ENCODE measurements around the gene SRCIN1. TPM values are rescaled to one million over a fixed set of nuclear protein-coding genes. Genes with fewer than 3 reads are reported as not detected.

Gene SRCIN1
- total and polyA plus RNA-seq, 7 donors, result 0.04 to 0.39 (median 0.16) TPM; not detected in 1

- TF ChIP-seq CTCF (IDR thresholded peaks at IDR 0.05), result no peak
- Histone ChIP-seq H3K36me3 (ENCODE audit: insufficient read depth in 1 of 2, low read depth in 1 of 2) (no peaks in the 10 kb centered on the region), H3K9me3 (no peaks in the 10 kb centered on the region), H3K4me1 (no peaks in the 10 kb centered on the region), H3K27ac (no peak overlapping the region), H3K27me3 (ENCODE audit: insufficient read depth in 3 of 3, low read length in 2 of 3) (peaks cover 0 to 81% (median 13%) of the 10 kb centered on the region in 3 donors), H3K4me3 (no peak overlapping the region)
- no peak for ATAC-seq
- intact Hi-C loops (cut with DNase I), result no loop called here
- 89 to 92% (median 90%) methylated on average over 1 of the region's 1 CpG for WGBS, 3 donors
- DNase-seq, result no peak
These were observed 8.4 kb downstream of the SRCIN1 start for GRCh38 chr17:38597375-38597774.

- no peak for TF ChIP-seq CTCF (IDR thresholded peaks at IDR 0.05)
- WGBS, 3 donors, result 31 to 38% (median 34%) methylated on average over 2 of the region's 2 CpGs
- intact Hi-C loops (cut with DNase I), result no loop called here
- DNase-seq (no peak), ATAC-seq (no peak)
- H3K4me1 ChIP-seq, result no peaks in the 10 kb centered on the region
- H3K27me3 ChIP-seq (ENCODE audit: insufficient read depth in 3 of 3, low read length in 2 of 3), result peaks cover 0 to 79% (median 10%) of the 10 kb centered on the region in 3 donors
- H3K36me3 ChIP-seq (ENCODE audit: insufficient read depth in 1 of 2, low read depth in 1 of 2), result no peaks in the 10 kb centered on the region
- no peak overlapping the region for H3K27ac ChIP-seq
- H3K9me3 ChIP-seq, result no peaks in the 10 kb centered on the region
- no peak overlapping the region for H3K4me3 ChIP-seq
These were observed 9.1 kb downstream of the SRCIN1 start for GRCh38 chr17:38596651-38597050.

DNA sequence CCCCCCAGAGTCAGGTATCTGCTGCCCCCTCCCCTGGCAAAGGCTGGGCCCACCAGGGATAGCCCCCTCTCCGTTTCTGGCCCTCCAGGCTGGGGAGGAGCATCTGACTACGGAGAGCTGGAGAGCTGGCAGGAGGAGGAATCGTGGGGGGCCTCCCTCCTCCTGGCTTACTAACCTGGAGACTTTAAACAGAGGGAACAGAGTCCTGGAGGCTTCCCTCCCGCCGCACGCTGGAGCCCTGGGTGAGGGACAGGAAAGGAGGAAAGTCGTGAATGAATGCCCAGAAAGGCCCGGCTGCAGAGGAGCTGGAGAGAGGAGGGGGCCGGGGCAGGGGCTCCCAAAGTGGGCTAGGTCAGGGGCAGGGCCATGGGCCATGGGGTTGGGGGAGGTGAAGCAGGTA, 9.9 kb downstream of the SRCIN1 start:
- H3K36me3 ChIP-seq (ENCODE audit: insufficient read depth in 1 of 2, low read depth in 1 of 2), result no peaks in the 10 kb centered on the region
- H3K27me3 ChIP-seq (ENCODE audit: insufficient read depth in 3 of 3, low read length in 2 of 3), result peaks cover 0 to 75% (median 10%) of the 10 kb centered on the region in 3 donors
- H3K4me3 ChIP-seq, result no peak overlapping the region
- ATAC-seq (no peak), DNase-seq (no peak)
- no peaks in the 10 kb centered on the region for H3K9me3 ChIP-seq
- no peaks in the 10 kb centered on the region for H3K4me1 ChIP-seq
- H3K27ac ChIP-seq, result no peak overlapping the region
- no peak for TF ChIP-seq CTCF (IDR thresholded peaks at IDR 0.05)
- 41 to 50% (median 42%) methylated on average over 9 of the region's 9 CpGs for WGBS, 3 donors
- intact Hi-C loops (cut with DNase I), result no loop called here

DNA sequence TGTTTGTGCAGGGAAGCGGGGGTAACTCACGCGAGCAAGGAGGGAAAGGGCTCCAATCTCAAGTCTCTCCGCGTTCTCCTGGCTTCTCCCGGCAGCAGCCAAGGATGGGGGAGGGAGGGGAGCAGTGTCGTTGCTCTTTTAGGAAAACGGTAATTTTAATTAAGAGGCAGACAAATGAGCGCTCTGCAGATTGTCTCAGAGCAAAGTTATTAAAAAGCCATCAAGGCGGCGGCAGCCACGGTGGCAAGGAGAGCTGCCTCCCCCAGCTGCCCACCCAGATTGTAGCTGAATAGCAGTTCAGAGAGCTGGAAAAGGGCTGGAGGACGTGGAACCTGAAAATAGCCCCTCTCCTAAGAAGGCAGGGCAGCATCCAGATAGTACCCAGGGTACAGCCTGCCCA, 11.6 kb downstream of the SRCIN1 start:
- Histone ChIP-seq H3K27me3 (ENCODE audit: insufficient read depth in 3 of 3, low read length in 2 of 3) (peaks cover 0 to 74% (median 15%) of the 10 kb centered on the region in 3 donors), H3K9me3 (no peaks in the 10 kb centered on the region), H3K4me1 (no peaks in the 10 kb centered on the region), H3K36me3 (ENCODE audit: insufficient read depth in 1 of 2, low read depth in 1 of 2) (no peaks in the 10 kb centered on the region), H3K4me3 (no peak overlapping the region), H3K27ac (no peak overlapping the region)
- 47 to 51% (median 48%) methylated on average over 12 to 13 of the region's 13 CpGs for WGBS, 3 donors
- no peak for ATAC-seq
- TF ChIP-seq CTCF (IDR thresholded peaks at IDR 0.05), result no peak
- DNase-seq, result no peak
- intact Hi-C loops (cut with DNase I), result loop anchor here in 1 of 2 donors (5.0 kb wide), 1 partner anchor 37 kb away; no protein-coding TSS in a partner anchor

- ATAC-seq (no peak), DNase-seq (no peak)
- Histone ChIP-seq H3K4me3 (no peak overlapping the region), H3K27me3 (ENCODE audit: insufficient read depth in 3 of 3, low read length in 2 of 3) (peaks cover 0 to 73% (median 15%) of the 10 kb centered on the region in 3 donors), H3K36me3 (ENCODE audit: insufficient read depth in 1 of 2, low read depth in 1 of 2) (no peaks in the 10 kb centered on the region), H3K4me1 (no peaks in the 10 kb centered on the region), H3K9me3 (no peaks in the 10 kb centered on the region), H3K27ac (no peak overlapping the region)
- intact Hi-C loops (cut with DNase I), result loop anchor here in 1 of 2 donors (5.0 kb wide), 1 partner anchor 35 kb away; no protein-coding TSS in a partner anchor
- TF ChIP-seq CTCF (IDR thresholded peaks at IDR 0.05), result no peak
These were observed 13.3 kb downstream of the SRCIN1 start for GRCh38 chr17:38592487-38592886.

Measured in psoas muscle (tissue), 8 donors.